ENCODE results near the gene HLA-DQA1. TPM values are rescaled to one million over a fixed set of nuclear protein-coding genes. Genes with fewer than 3 reads are reported as not detected.
"Not testable (repeated sequence)": the region's sequence is repeated elsewhere in the genome, so short reads cannot be mapped to it uniquely, and the experiment has no call there.

The HLA-DQA1 gene
- total and polyA plus RNA-seq, 2 donors from 2014 or later, result 29.6 to 63.5 TPM

GRCh38 chr6:32668226-32668747 is 31.1 kb downstream of the HLA-DQA1 start:
- FAIRE-seq (peak; percentile 98), DNase-seq (peak in 3 of 5 donors; percentile 22 to 75 (median 35))
- no peaks in the 10 kb centered on the region for H3K36me3 ChIP-seq (ENCODE audit: control insufficient read depth in 2 of 3, insufficient read depth in 3 of 3, low read length in 3 of 3)
- no peak overlapping the region for H3K9ac ChIP-seq (ENCODE audit: low read length in 3 of 3)
- H3K4me3 ChIP-seq (ENCODE audit: low read length in 3 of 3), result no peak overlapping the region
- intact Hi-C loops (cut with DNase I), result no loop called here
- no peaks in the 10 kb centered on the region for H3K27me3 ChIP-seq (ENCODE audit: control insufficient read depth, insufficient read depth, low read length)
- peak overlapping the region; percentile 13 to 53 for H3K27ac ChIP-seq (ENCODE audit: low read depth in 2 of 2, low read length in 2 of 2)
- H3K4me1 ChIP-seq (ENCODE audit: control insufficient read depth in 2 of 3, insufficient read depth in 2 of 3, low read depth in 1 of 3, low read length in 3 of 3), result no peaks in the 10 kb centered on the region
- H3K9me3 ChIP-seq (ENCODE audit: control insufficient read depth in 2 of 3, insufficient read depth in 1 of 3, low read length in 3 of 3), result no peaks in the 10 kb centered on the region
- TF ChIP-seq CTCF (IDR thresholded peaks at IDR 0.05; ENCODE audit: borderline replicate concordance, extremely low read depth, insufficient read depth), result no peak

GRCh38 chr6:32669240-32669639 is 32.0 kb downstream of the HLA-DQA1 start:
- no peaks in the 10 kb centered on the region for H3K9me3 ChIP-seq (ENCODE audit: control insufficient read depth in 2 of 3, insufficient read depth in 1 of 3, low read length in 3 of 3)
- no peak for FAIRE-seq

GRCh38 chr6:32669893-32670292 is 32.7 kb downstream of the HLA-DQA1 start:
- Histone ChIP-seq H3K9me3 (ENCODE audit: control insufficient read depth in 2 of 3, insufficient read depth in 1 of 3, low read length in 3 of 3) (no peaks in the 10 kb centered on the region), H3K36me3 (ENCODE audit: control insufficient read depth in 2 of 3, insufficient read depth in 3 of 3, low read length in 3 of 3) (no peaks in the 10 kb centered on the region), H3K4me1 (ENCODE audit: control insufficient read depth in 2 of 3, insufficient read depth in 2 of 3, low read depth in 1 of 3, low read length in 3 of 3) (no peaks in the 10 kb centered on the region), H3K27ac (ENCODE audit: low read depth in 2 of 2, low read length in 2 of 2) (no peak overlapping the region), H3K27me3 (ENCODE audit: control insufficient read depth, insufficient read depth, low read length) (no peaks in the 10 kb centered on the region), H3K9ac (ENCODE audit: low read length in 3 of 3) (no peak overlapping the region), H3K4me3 (ENCODE audit: low read length in 3 of 3) (no peak overlapping the region)
- TF ChIP-seq CTCF (IDR thresholded peaks at IDR 0.05; ENCODE audit: borderline replicate concordance, extremely low read depth, insufficient read depth), result no peak
- DNase-seq (no peak), FAIRE-seq (no peak)
- intact Hi-C loops (cut with DNase I), result no loop called here

More at GRCh38 chr6:32669240-32669639, 32.0 kb downstream of the HLA-DQA1 start:
- Histone ChIP-seq H3K27me3 (ENCODE audit: control insufficient read depth, insufficient read depth, low read length) (no peaks in the 10 kb centered on the region), H3K27ac (ENCODE audit: low read depth in 2 of 2, low read length in 2 of 2) (no peak overlapping the region), H3K36me3 (ENCODE audit: control insufficient read depth in 2 of 3, insufficient read depth in 3 of 3, low read length in 3 of 3) (no peaks in the 10 kb centered on the region), H3K9ac (ENCODE audit: low read length in 3 of 3) (no peak overlapping the region), H3K4me3 (ENCODE audit: low read length in 3 of 3) (no peak overlapping the region), H3K4me1 (ENCODE audit: control insufficient read depth in 2 of 3, insufficient read depth in 2 of 3, low read depth in 1 of 3, low read length in 3 of 3) (no peaks in the 10 kb centered on the region)
- no peak for TF ChIP-seq CTCF (IDR thresholded peaks at IDR 0.05; ENCODE audit: borderline replicate concordance, extremely low read depth, insufficient read depth)
- no peak for DNase-seq
- intact Hi-C loops (cut with DNase I), result no loop called here

GRCh38 chr6:32671908-32672307 is 34.7 kb downstream of the HLA-DQA1 start:
- H3K9me3 ChIP-seq (ENCODE audit: control insufficient read depth in 2 of 3, insufficient read depth in 1 of 3, low read length in 3 of 3); H3K9ac ChIP-seq (ENCODE audit: low read length in 3 of 3); intact Hi-C loops (cut with DNase I); H3K4me1 ChIP-seq (ENCODE audit: control insufficient read depth in 2 of 3, insufficient read depth in 2 of 3, low read depth in 1 of 3, low read length in 3 of 3); H3K27me3 ChIP-seq (ENCODE audit: control insufficient read depth, insufficient read depth, low read length); H3K36me3 ChIP-seq (ENCODE audit: control insufficient read depth in 2 of 3, insufficient read depth in 3 of 3, low read length in 3 of 3); H3K27ac ChIP-seq (ENCODE audit: low read depth in 2 of 2, low read length in 2 of 2); FAIRE-seq; DNase-seq; H3K4me3 ChIP-seq (ENCODE audit: low read length in 3 of 3): not testable (repeated sequence)

GRCh38 chr6:32674123-32674522 is 36.9 kb downstream of the HLA-DQA1 start:
- H3K9ac ChIP-seq (ENCODE audit: low read length in 3 of 3); H3K27ac ChIP-seq (ENCODE audit: low read depth in 2 of 2, low read length in 2 of 2); H3K27me3 ChIP-seq (ENCODE audit: control insufficient read depth, insufficient read depth, low read length); H3K4me1 ChIP-seq (ENCODE audit: control insufficient read depth in 2 of 3, insufficient read depth in 2 of 3, low read depth in 1 of 3, low read length in 3 of 3); H3K36me3 ChIP-seq (ENCODE audit: control insufficient read depth in 2 of 3, insufficient read depth in 3 of 3, low read length in 3 of 3); H3K4me3 ChIP-seq (ENCODE audit: low read length in 3 of 3); intact Hi-C loops (cut with DNase I); H3K9me3 ChIP-seq (ENCODE audit: control insufficient read depth in 2 of 3, insufficient read depth in 1 of 3, low read length in 3 of 3); DNase-seq; FAIRE-seq: not testable (repeated sequence)

Measured in kidney (tissue), 14 donors.